ENCODE data around the gene OSTF1. TPM values are rescaled to one million over a fixed set of nuclear protein-coding genes. Genes with fewer than 3 reads are reported as not detected.

The OSTF1 gene
- total RNA-seq, 1 experiment from 2014 or later, result 26.5 TPM

DNA sequence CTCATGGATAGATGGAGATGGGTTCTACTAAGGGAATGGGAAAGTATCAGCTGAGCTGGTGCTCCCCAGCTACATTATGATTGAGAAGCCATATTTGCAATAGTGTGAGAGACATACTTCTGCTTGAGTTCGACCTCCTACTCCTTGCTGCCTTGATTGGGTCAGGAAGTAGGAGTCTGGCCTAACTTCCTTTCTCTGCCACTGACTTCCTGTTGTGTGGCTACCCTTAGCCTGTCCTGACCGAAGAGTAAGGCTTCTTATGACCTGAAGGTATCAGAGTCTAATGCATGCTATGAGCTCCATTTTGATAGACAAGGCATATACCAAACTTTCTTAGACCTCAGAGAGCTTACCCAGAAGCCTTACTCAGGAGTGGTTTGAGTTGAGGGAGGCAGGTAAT, 53.9 kb downstream of the OSTF1 start:
- no peak overlapping the region for H3K4me3 ChIP-seq (ENCODE audit: low read length)

DNA sequence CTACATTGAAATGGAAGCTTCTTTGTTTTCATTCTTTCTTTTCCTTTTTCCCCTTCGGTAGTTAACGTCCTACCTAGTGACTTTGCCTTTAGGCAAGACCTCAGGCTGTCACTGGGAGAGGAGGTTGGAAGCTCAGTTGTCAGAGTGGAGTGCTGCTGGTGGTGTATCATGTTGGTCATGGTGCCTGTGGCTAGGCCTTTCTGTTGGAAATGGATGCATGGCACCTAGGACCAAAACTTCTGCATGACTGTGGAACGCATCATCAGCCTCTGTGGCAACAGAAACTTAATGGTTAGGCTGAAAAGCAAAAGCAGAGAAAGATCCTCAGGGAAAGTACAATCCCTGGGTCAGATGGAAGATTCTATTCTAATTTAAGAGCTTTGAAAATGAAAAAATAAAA, 57.9 kb downstream of the OSTF1 start:
- intact Hi-C loops (cut with micrococcal nuclease), result no loop called here
- CTCF ChIA-PET, result no interaction called here
- no peaks in the 10 kb centered on the region for H3K79me2 ChIP-seq (ENCODE audit: low read length)
- H3K4me1 ChIP-seq (ENCODE audit: insufficient read depth, low read length), result no peaks in the 10 kb centered on the region
- H3K36me3 ChIP-seq (ENCODE audit: low read depth, low read length), result no peaks in the 10 kb centered on the region
- TF ChIP-seq, protein P1, sequence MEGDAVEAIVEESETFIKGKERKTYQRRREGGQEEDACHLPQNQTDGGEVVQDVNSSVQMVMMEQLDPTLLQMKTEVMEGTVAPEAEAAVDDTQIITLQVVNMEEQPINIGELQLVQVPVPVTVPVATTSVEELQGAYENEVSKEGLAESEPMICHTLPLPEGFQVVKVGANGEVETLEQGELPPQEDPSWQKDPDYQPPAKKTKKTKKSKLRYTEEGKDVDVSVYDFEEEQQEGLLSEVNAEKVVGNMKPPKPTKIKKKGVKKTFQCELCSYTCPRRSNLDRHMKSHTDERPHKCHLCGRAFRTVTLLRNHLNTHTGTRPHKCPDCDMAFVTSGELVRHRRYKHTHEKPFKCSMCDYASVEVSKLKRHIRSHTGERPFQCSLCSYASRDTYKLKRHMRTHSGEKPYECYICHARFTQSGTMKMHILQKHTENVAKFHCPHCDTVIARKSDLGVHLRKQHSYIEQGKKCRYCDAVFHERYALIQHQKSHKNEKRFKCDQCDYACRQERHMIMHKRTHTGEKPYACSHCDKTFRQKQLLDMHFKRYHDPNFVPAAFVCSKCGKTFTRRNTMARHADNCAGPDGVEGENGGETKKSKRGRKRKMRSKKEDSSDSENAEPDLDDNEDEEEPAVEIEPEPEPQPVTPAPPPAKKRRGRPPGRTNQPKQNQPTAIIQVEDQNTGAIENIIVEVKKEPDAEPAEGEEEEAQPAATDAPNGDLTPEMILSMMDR (conservative IDR thresholded peaks at IDR 0.05; ENCODE audit: low read depth, low read length), result no peak
- TF ChIP-seq EZH2phosphoT487 (IDR thresholded peaks at IDR 0.05; ENCODE audit: borderline replicate concordance, low read length) (no peak), EZH2 (IDR thresholded peaks at IDR 0.05; ENCODE audit: low read length, unreplicated experiment) (no peak)
- H3K9me3 ChIP-seq (ENCODE audit: low read length), result no peaks in the 10 kb centered on the region
- ATAC-seq (no peak), DNase-seq (no peak)
- no peak overlapping the region for H3K4me3 ChIP-seq (ENCODE audit: low read length)
- H3K27ac ChIP-seq (ENCODE audit: low read length), result no peak overlapping the region
- H3F3A ChIP-seq (ENCODE audit: low read length, unreplicated experiment), result no peaks in the 10 kb centered on the region
- H2AFZ ChIP-seq (ENCODE audit: low read length), result no peak overlapping the region
- no peaks in the 10 kb centered on the region for H3K9me2 ChIP-seq (replicated peaks; ENCODE audit: low read length)
- H3K27me3 ChIP-seq (ENCODE audit: low read length), result no peaks in the 10 kb centered on the region
- H4K20me1 ChIP-seq (ENCODE audit: low read length), result no peaks in the 10 kb centered on the region
- no TSS peak for BruUV-seq (replicated peaks)
- POLR2A ChIA-PET (ENCODE audit: unreplicated experiment), result no interaction called here
- no peak overlapping the region for H3K9ac ChIP-seq (ENCODE audit: low read length)
- H3K4me2 ChIP-seq (ENCODE audit: low read length), result no peak overlapping the region

More for the DNA sequence above, 53.9 kb downstream of the OSTF1 start:
- Histone ChIP-seq H3K36me3 (ENCODE audit: low read depth, low read length) (no peaks in the 10 kb centered on the region), H3K79me2 (ENCODE audit: low read length) (no peaks in the 10 kb centered on the region), H3K9me3 (ENCODE audit: low read length) (no peaks in the 10 kb centered on the region), H3K9me2 (replicated peaks; ENCODE audit: low read length) (no peaks in the 10 kb centered on the region), H3K4me2 (ENCODE audit: low read length) (no peak overlapping the region), H3K4me1 (ENCODE audit: insufficient read depth, low read length) (no peaks in the 10 kb centered on the region), H3K27ac (ENCODE audit: low read length) (no peak overlapping the region), H3F3A (ENCODE audit: low read length, unreplicated experiment) (no peaks in the 10 kb centered on the region), H3K27me3 (ENCODE audit: low read length) (no peaks in the 10 kb centered on the region), H2AFZ (ENCODE audit: low read length) (no peak overlapping the region), H3K9ac (ENCODE audit: low read length) (no peak overlapping the region), H4K20me1 (ENCODE audit: low read length) (no peaks in the 10 kb centered on the region)
- TF ChIP-seq EZH2phosphoT487 (IDR thresholded peaks at IDR 0.05; ENCODE audit: borderline replicate concordance, low read length), result no peak
- TF ChIP-seq, protein P1 (conservative IDR thresholded peaks at IDR 0.05; ENCODE audit: low read depth, low read length), result no peak
- CTCF ChIA-PET, result no interaction called here
- intact Hi-C loops (cut with micrococcal nuclease), result no loop called here
- ATAC-seq, result no peak
- POLR2A ChIA-PET (ENCODE audit: unreplicated experiment), result no interaction called here
- no TSS peak for BruUV-seq (replicated peaks)
- no peak for DNase-seq

DNA sequence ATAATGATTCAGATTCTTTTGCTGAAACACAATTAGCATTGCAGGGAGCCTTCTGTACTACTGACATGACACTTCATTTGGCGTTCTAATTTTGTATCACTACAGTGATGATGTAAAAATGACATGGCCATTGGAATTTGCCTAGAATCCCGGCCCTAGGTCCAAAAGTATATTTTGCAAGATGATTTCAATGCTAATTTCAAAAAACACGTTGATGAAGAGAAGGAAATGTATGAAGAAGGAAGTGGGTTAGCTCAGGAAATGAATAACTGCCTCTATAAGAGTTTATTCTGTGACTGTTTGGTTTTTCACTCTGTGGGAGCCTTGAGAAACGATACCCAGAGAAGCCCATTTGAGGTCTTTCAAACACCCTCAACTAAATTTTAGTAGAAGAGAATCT, 59.3 kb downstream of the OSTF1 start:
- no TSS peak for BruUV-seq (replicated peaks)
- Histone ChIP-seq H3K4me3 (ENCODE audit: low read length) (no peak overlapping the region), H3K9me2 (replicated peaks; ENCODE audit: low read length) (no peaks in the 10 kb centered on the region), H3K4me2 (ENCODE audit: low read length) (no peak overlapping the region), H3K36me3 (ENCODE audit: low read depth, low read length) (no peaks in the 10 kb centered on the region; the same call in 1 of the 2 replicates), H3K9ac (ENCODE audit: low read length) (no peak overlapping the region), H4K20me1 (ENCODE audit: low read length) (no peaks in the 10 kb centered on the region), H3K9me3 (ENCODE audit: low read length) (no peaks in the 10 kb centered on the region), H3K27me3 (ENCODE audit: low read length) (no peaks in the 10 kb centered on the region), H3K79me2 (ENCODE audit: low read length) (no peaks in the 10 kb centered on the region), H3K4me1 (ENCODE audit: insufficient read depth, low read length) (no peaks in the 10 kb centered on the region), H2AFZ (ENCODE audit: low read length) (no peak overlapping the region), H3F3A (ENCODE audit: low read length, unreplicated experiment) (no peaks in the 10 kb centered on the region), H3K27ac (ENCODE audit: low read length) (no peak overlapping the region)
- DNase-seq (no peak), ATAC-seq (no peak)
- CTCF ChIA-PET, result no interaction called here
- TF ChIP-seq, protein P1 (conservative IDR thresholded peaks at IDR 0.05; ENCODE audit: low read depth, low read length), result no peak
- TF ChIP-seq EZH2 (IDR thresholded peaks at IDR 0.05; ENCODE audit: low read length, unreplicated experiment) (no peak), EZH2phosphoT487 (IDR thresholded peaks at IDR 0.05; ENCODE audit: borderline replicate concordance, low read length) (no peak)
- intact Hi-C loops (cut with micrococcal nuclease), result no loop called here
- POLR2A ChIA-PET (ENCODE audit: unreplicated experiment), result no interaction called here

Measured in PC-3 (cell line).